Measurements from ENCODE around the gene SEMA7A.
"Not testable (repeated sequence)": the region's sequence is repeated elsewhere in the genome, so short reads cannot be mapped to it uniquely, and the experiment has no call there.

DNA sequence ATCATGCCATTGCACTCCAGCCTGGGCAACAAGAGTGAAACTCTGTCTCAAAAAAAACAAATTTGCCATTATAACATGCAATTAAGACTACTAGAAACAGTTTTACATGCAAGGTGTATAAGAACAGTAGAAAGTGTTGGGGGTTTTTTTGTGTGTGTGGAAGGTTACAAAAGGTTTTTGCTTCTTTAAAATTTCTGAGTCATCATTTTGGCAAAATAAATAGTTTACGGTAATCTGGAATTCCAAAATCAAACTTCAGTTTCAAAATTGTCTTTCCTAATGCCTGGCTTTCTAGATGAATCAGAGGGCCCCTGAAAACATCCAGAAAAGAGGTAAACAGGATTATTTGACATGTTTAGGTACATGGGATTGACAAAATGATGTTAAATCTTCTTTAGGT, 72.9 kb downstream of the SEMA7A start:
- TF ChIP-seq CTCF (IDR thresholded peaks at IDR 0.05; ENCODE audit: low read length); EZH2 (IDR thresholded peaks at IDR 0.05; ENCODE audit: borderline replicate concordance, low read length): not testable (repeated sequence)
